ENCODE results near the gene CFAP54.

Gene CFAP54

DNA sequence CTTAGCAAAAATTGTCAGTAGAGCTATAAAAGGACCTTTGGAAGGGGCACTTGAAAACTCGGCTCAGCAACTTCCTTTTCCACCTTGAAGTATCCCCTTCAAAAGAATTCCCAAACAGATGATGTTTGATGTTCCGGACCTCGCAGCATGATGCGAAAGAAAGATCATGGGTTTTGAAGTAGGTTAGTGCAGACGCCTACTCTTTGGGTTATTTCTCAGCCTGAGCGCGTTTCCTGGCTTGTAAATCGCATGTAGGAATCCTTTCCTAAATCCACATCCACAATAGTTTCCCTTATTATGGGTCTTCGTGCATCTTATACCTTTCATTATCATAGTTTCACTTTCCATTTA is 417.1 kb downstream of the CFAP54 start:
- H3K4me3 ChIP-seq (ENCODE audit: low read length): peak overlapping the region; percentile 61
- DNase-seq (ENCODE audit: low read depth, low spot score): no peak

DNA sequence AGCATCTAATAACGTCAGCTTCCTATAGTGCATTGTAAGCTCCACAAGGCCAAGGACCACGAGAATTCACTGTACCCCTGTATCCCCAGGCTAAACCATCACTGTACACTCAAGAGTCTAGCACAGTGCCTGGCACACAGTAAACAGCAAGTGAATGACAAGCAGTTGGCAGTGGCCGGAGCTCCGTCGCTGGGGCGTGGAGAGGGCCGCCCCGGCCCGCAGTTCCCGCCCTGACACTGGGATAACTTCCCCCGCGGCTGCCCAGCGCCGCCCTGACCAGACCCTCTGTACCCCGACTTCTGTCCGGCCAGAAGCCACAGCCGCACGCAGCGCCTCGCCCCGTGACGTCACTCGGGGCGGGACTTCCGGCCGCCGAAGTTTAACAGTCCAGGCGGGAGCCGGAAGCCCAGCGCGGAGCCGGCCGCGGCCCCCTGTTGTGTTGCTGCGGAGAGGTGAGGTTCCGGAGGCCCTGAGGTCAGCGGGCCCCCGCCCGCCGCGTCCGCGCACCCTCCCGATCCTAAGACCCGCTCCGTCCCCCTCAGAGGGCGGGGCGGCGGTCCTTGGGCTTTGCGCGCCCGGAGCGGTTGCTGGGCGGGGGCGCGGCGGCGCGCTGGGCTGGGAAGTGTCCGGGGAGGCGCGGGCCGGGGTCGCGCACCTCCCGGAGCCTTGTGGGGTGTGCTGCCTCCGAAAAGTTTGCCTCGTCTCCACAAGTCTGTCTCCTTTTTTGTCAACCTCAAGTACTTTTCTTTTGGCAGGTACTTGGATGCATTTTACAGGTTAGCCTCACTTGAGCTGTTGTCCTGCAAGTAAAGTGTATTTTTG is 417.7 kb downstream of the CFAP54 start, which contains the start of gene NEDD1:
TSS of gene NEDD1 (plus strand) at position 409 of the 822 bp plus-strand sequence. CDS start 2,503 bp downstream, outside the sequence.
- DNase-seq (ENCODE audit: low read depth, low spot score): peak; percentile 52
- peak within 1 kb of the TSS; percentile 61 for H3K4me3 ChIP-seq (ENCODE audit: low read length)

DNA sequence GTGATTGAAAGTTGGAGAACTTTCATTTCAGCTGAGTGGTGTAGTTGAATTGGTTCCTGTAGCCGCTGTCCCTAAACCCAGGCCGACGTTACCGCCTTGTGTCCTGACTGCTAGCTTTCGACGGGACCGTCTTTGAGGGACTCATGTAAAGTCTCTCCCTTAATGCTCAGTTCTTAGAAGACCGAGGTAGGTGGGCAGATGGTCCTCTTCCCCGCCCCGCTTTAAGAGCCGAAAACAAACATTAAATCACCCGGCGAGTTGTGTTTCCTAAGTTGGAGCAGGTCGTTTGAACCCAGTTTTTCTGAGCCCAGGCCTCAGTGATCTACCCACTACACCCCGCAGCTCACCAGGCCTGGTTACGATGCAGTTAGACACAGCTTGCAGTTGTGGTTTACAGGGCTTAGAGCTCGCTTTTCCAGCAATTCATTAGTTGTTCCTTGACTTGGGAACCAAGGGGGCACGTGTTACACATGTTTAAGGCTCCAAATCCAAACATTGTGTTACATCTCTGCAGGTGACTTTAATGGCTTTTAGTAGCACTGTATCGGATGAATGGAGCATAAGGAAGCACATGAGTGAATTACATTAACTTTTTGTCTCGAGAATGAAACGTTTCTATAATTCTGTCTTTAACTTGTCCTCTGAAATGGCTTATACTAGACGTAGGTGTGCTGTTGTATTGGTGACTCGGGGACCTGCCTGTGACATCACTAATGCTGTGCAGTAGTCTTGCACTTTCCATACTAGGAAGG is 418.5 kb downstream of the CFAP54 start:
- peak overlapping the region; percentile 61 for H3K4me3 ChIP-seq (ENCODE audit: low read length)
- no peak for DNase-seq (ENCODE audit: low read depth, low spot score)

DNA sequence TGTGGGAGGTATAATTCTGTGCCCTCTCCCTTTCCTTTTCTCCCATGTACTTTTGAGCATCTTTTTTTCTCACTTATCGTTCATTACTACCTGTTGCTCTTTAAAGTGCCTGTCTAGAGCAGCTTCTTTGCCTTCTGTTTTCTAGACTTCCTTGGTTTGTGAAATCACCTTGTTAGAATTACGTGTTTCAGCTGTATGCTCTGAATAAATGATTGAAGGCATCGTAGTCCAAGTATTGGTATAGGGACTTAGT is 419.0 kb downstream of the CFAP54 start:
- peak overlapping the region; percentile 61 for H3K4me3 ChIP-seq (ENCODE audit: low read length)
- DNase-seq (ENCODE audit: low read depth, low spot score): no peak

DNA sequence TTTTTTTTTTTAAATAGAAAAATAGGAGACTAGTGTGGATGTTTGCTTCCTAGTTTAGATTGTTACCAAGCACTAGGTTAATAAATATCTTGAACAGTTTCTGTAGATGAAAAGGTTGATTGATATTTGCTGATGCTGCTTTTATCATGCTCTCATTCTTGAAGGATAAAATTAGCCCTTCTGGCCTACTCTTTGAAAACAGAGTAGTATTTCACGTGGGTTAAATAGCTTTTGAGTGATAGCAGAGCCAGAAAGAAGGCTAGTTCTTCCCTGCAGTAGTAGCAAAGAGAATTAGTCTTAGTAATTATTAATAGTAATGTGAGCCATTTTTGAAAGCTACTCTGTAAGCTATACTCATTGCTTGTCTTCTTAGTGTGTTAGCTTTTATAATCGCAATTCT is 422.9 kb downstream of the CFAP54 start:
- DNase-seq (ENCODE audit: low read depth, low spot score): no peak
- no peak overlapping the region for H3K4me3 ChIP-seq (ENCODE audit: low read length)

DNA sequence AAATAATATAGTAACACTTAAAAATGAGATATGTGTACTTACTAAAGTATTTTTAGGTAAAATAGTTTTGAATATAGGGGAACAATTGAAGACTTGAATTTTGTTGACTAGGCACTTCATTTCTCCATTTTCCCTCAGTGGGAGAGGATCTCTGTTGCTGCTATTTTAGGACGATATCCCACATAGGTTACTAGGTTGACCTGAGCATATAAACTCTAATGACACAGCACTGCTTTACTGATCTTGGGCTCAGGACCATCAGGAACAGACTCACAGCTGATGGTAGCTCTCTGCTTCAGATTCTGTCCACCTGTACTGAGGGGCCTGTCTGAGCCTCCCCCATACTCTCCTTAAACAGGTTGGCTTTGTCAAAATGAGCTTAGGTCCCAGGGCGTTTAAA is 423.6 kb downstream of the CFAP54 start:
- no peak for DNase-seq (ENCODE audit: low read depth, low spot score)
- H3K4me3 ChIP-seq (ENCODE audit: low read length): no peak overlapping the region

DNA sequence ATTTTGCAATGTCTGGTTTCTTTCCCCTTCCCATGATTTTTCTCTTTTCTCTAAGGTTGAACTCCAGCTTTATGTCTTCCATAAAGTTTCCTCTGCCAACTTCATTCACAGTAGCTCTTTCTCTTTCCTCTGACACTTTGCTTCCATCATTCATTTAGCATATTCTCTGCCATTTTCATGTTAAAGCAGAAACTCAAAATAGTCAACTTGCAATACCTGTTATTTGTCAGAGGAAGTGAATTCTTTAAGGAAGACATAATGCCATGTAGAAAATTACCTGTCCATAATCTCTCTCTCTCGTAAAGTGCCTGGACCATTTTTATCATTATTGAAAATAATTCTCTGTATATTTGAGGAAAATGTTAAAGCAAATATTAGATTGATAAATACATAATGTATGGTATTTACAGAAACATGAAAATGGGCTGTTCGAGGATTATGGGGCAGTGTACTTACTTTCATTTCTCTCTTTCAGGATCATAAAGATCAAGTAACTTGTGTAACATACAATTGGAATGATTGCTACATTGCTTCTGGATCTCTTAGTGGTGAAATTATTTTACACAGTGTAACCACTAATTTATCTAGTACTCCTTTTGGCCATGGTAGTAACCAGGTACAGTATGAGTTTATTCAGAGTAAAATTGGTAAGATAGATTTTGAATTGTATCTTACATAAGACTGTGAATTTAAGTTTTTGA is 430.3 kb downstream of the CFAP54 start:
- DNase-seq (ENCODE audit: low read depth, low spot score): no peak
- H3K4me3 ChIP-seq (ENCODE audit: low read length): no peak overlapping the region
